ENCODE data around the gene PAWR.
"Not testable (repeated sequence)": the region's sequence is repeated elsewhere in the genome, so short reads cannot be mapped to it uniquely, and the experiment has no call there.

The PAWR gene

DNA sequence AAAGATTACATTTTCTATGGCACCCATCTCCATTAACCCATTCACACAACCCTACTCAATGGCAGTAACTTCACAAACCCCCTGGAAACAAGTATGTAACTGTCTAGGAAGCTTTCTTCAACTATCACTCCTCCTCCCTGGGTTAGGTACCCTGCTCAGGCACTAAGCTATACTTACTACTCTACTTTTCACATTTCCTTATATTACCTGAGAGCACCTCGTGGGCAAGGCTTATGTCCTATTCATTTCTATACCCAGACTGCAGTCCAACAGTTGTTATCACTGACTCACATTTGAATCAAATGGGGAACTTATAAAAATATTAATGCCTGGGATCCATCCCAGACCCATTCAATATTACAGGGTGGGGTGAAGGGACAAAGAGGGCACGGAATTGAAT, 4.6 kb downstream of the PAWR start:
- DNase-seq: no peak

GRCh38 chr12:79685068-79685467, 5.7 kb downstream of the PAWR start:
- DNase-seq: no peak

- not testable (repeated sequence) for DNase-seq
Measured at GRCh38 chr12:79684338-79684737, 6.4 kb downstream of the PAWR start.

GRCh38 chr12:79682593-79682992, 8.2 kb downstream of the PAWR start:
- no peak for DNase-seq

DNA sequence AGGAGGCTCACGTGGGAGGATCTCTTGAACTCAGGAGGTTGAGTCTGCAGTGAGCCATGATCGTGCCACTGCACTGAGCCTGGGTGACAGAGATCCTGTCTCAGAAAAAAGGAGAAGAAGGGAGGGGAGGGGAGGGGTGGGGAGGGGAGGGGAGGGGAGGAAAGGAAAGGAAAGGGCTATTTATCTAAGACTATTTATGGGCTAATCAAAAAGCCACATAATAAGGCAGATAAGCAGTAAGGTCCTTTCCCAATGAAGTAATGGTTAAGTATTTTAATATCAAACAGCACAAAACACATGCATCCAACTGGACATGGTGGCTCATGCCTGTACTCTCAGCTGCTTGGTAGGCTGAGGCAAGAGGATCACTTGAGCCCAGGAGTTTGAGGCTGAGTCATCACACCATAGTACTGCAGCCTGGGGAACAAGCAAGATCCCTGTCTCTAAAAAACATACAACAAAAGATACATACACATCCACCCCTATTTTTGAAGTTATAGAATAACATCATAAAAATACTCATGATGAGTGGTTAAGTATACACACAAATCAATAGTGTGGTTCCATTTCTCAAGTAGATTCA, 9.7 kb downstream of the PAWR start:
- DNase-seq: no peak

DNA sequence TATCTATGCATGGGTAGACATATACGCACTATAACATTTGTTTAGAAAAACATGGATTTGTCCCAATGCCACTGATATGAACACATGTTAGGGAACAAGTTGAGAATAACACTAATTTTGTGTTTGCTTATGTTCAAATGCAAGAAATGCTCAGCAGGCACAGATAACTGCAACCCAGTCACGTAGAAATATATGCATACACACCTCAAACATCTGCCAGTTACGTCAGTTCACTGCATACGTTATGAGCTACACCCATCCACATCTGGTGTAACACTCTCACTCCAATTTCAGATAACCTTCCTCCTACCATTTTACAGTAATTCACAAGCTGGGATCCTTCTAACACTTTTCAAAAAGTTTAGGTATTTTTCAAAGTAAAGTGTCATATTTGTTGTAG, 10.7 kb downstream of the PAWR start:
- no peak for DNase-seq

- no peak for DNase-seq
Measured at GRCh38 chr12:79678306-79678705, 12.5 kb downstream of the PAWR start.

- no peak for DNase-seq
Measured at GRCh38 chr12:79677672-79678071, 13.1 kb downstream of the PAWR start.

GRCh38 chr12:79676579-79676978, 14.2 kb downstream of the PAWR start:
- no peak for DNase-seq

GRCh38 chr12:79674629-79675028, 16.1 kb downstream of the PAWR start:
- no peak for DNase-seq

GRCh38 chr12:79673354-79673753, 17.4 kb downstream of the PAWR start:
- DNase-seq: peak in 1 of 2 experiments; percentile 56

DNA sequence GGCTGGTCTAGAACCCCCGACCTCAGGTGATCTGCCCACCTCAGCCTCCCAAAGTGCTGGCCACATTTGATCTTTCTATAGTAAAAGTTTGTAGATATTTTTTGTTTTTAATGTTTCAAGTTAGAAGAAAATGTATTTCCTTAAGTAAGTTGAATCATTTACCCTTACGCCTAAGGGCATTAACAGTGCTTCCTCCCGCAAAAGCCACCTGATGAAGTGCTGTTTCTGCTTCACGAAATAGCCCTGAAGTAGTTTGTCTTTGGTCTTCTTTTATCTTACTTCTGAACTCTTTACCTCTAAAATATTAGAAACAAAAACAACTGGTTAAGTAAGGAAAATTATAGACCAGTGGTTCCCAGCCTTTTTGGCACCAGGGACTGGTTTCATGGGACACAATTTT, 22.7 kb downstream of the PAWR start:
- no peak for DNase-seq

DNA sequence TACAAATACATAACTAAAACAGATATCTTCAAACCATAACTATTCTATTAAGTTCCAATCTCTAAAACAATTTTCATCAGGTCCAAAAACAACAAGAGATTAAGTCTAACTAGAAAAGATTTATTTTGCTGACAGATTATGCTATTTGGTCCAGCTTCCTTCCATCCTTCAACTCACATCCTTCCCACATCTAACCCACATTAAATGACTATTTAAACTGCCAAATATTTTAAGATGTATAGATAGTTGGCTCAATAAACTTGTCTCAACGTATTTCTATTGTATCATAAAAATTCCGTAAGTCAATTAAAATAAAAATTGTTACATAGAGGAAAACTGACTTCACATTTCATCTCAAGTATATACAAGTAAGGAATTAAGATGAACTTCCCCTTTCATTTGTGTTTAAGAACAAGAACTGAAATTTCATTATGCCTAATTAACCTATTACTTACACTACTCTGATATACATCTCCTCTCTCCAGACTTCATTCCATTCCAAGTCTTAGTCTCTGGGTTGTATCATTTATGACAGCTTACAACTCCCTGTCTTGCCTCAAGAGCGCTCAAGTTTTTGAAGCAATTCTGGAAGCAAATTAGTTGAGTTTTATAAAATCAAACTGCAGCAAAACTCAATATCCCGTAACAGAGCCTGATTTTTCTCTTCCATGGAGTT, 25.4 kb downstream of the PAWR start:
- DNase-seq: no peak

DNA sequence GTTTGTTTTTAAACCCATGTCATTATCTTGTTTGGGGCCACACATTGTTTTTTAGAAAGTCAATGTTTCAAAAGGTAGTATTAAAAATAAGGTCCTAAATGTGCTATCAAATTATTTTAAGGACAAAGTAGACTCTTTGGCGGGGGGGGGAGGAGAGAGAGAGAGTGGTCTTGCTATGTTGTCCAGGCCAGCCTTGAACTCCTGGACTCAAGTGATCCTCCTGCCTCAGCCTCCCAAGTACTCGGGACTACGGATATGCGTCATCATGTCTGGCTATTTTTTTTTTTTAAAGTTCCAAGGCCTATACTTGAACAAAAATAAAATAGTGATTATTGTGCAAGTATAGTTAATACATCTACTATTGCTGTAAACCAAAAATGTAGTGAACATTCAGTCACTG, 26.2 kb downstream of the PAWR start:
- no peak for DNase-seq

DNA sequence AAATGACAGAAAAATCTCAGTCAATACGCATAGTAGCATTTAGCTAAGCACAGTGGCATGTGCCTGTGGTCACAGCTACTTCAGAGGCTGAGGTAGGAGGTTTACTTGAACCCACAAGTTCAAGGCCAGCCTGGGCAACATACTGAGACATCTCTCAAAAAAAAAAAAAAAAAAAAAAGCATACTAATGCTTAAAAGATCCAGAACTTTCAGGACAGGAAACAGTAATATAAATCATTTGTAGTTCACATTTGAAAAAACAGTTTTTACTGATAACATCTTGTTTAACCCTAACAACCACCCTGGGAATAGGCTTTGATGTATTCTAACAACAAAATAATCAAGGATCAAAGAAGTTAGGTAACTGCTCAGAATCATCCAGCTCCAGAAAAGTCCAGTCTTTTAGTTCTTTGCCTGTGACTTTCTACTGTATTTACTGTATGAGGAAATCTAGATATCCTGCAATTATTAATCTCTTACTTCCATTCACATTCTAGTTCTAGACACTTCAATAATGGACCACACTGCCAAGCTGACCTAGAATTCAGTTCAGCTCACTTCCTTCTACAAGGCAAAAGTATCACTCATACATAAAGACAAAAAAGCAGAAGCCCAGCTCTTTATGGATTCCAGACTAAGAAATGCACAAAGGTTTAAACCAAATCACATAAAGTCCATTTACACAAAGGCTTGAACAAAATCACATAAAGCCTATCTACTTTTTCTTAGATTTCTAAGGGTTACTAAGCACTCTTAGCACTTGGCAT, 28.5 kb downstream of the PAWR start:
- DNase-seq: no peak

GRCh38 chr12:79661629-79662028, 29.1 kb downstream of the PAWR start:
- no peak for DNase-seq

DNA sequence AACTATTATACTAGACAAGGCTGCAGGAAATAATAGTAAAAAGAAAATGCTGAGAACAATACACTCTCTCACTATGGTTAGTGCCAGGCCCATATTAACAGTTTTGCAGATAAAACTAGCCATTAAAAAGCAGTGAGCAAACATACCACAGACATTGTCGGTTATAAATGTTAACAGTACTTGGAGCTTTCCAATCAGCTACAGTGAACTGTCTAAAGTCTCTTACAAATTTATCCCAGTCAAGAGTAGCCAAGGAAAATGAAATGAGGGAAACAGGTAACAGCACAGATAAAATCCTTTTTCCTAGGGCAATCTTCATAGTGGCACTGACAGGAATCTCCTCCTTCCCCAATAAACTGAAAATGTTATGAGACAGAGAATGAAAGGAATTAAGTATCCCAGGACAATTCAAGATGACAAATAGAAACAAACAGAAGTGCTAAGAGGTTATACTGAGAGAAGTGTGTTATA, 30.8 kb downstream of the PAWR start:
- no peak for DNase-seq

DNA sequence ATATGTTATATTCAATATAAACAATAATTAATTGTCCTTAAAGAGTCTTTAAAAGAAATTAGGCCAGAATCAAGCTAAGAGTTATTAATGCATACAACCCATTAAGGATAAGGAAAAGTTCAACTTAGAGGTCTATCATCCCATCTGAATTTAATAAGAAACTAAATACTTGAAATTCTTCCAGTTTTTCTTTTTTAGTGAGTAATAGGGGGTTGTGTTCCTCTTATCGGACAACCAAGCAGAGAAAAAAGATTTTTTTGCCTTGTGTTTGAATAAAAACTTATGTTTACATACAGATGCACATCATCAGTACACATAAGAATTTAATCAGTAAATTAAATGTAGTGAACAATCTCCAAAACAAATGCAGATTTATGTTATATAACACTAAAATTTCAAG, 32.5 kb downstream of the PAWR start:
- DNase-seq: no peak

DNA sequence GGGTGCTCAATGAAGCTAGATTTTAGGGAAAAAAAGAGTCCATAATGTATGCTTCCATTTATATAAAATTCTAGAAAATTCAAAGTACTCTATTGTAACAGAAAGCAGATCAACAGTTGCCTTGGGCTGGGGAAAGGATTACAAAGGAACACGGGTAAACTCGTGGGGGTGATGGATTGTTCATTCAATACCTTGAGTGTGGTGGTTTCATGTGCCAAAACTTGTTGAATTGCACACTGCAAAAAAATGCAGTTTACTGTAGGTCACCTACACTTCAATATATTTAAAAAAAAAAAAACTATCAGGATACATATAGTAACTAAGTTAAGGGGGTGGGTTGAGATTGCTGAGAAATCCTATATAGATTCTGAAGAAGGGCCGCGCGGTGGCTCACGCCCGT, 33.6 kb downstream of the PAWR start:
- no peak for DNase-seq

DNA sequence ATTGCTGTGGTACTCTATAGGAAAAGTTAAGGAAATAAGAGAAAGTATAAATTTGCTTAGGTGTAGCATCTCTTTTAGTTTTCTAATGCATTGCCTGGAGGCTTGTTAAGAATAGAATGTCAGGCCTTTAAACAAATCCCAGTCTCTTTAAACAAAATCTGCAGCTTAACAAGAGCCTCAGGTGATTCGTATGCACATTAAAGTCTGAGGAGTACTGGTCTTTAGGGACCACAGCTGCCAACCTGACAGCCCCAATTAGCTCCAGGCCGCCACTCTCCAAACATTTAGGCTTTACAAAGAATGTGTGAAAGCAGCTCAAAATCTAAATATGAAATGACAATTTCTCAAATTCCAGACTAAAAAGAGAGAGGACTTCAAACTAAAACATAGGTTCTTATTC, 35.7 kb downstream of the PAWR start:
- DNase-seq: no peak

DNA sequence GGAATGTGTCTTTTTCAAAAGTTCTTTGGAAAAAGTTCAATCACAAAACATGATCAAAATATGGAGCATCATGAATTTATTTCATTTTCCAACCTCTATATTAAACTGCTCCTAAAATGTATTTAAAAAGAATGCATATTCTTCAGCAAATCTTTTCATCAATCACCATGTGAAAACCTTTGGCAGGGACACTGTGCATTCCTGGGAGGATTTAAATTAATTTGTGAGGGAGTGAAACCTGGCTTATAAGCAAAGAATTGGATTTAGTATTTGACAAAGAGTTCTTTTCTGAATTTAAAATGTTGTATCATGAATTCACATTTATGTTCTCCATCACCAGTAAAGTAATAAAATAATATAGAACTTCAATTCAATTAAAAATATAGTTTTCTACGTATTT, 38.2 kb downstream of the PAWR start:
- DNase-seq: no peak

GRCh38 chr12:79650440-79650839, 40.3 kb downstream of the PAWR start:
- no peak for DNase-seq

DNA sequence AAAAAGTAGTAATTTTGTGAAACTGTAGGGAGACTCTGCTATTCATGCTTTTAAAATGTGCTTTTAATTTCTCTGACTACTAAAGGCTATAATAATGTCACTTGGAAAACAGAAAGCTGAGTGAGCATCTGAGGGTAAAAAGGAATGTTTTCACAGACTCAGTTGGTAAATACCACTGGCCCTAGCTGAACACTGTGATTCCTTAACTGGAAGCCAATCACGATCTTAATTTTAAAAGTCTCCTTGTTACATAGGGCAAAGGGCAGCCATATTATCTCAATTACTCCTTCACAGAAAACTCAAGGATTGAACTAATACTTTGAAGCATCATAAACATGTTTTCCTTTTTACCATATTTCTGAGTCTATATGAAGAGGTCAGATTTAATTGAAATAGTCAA, 41.9 kb downstream of the PAWR start:
- DNase-seq: no peak

GRCh38 chr12:79646843-79647242, 43.9 kb downstream of the PAWR start:
- DNase-seq: not testable (repeated sequence)
